GM12878 (cell line): ENCODE data around the gene SWI5. TPM values are rescaled to one million over a fixed set of nuclear protein-coding genes. Genes with fewer than 3 reads are reported as not detected.

Experiments used
- ATAC-seq: fragments of 200-7000 bp; cut with Tn5 transposase; 3 replicates; pipeline ENCODE4 v1.9.1; 2020; ENCODE audit warnings: mild to moderate bottlenecking, moderate library complexity
- BruUV-seq: library from RNA; stranded (reverse); fragments of 400-500 nt; replicated peaks from 2 replicates; lab custom pipeline; 2021; lab: Mats Ljungman, UMichigan
- CTCF ChIA-PET: fragments of 300-600 bp; sonication (Branson Sonifier 250); formaldehyde crosslinking; extraction: SDS; loops from one replicate; lab custom pipeline; 2021; ENCODE audit warnings: inconsistent platforms; lab: Yijun Ruan, JAX
- POLR2A ChIA-PET: fragments of 350-600 bp; formaldehyde crosslinking; extraction: SDS; loops from one replicate; lab custom pipeline; 2021; ENCODE audit warnings: inconsistent platforms; lab: Charles Lee
- RAD21 ChIA-PET: fragments of 300-600 bp; sonication (Branson Sonifier 250); formaldehyde crosslinking; loops from one replicate; lab custom pipeline; 2023; ENCODE audit warnings: antibody characterized with exemption; ENCODE audit not compliant: unreplicated experiment; lab: Charles Lee
- SMC1A ChIA-PET: fragments of 300-600 bp; sonication (Branson Sonifier 250); formaldehyde crosslinking; loops from one replicate; lab custom pipeline; 2023; ENCODE audit not compliant: unreplicated experiment, uncharacterized antibody; lab: Charles Lee
- DNase-seq: peaks from one replicate; pipeline ENCODE4 v3.0.0-alpha.2; 2011; ENCODE audit warnings: low read depth, low spot score
- FAIRE-seq: peaks from 3 replicates; lab custom pipeline; 2011; peaks lifted over from hg19 to GRCh38; lab: Jason Lieb, UNC
- H2AFZ ChIP-seq: 2 replicates; pipeline ENCODE4 v1.6.0; 2011; ENCODE audit warnings: low read depth, low read length, control low read depth; ENCODE audit not compliant: control insufficient read depth
- H3K27ac ChIP-seq: 2 replicates; pipeline ENCODE4 v1.5.1; 2011; ENCODE audit warnings: control low read depth; ENCODE audit not compliant: control insufficient read depth, insufficient read depth
- H3K27me3 ChIP-seq, 2 experiments: replicated peaks in 1 of 2; 2 replicates each; pipeline versions ENCODE4 v1.6.0 to v1.6.1; 2011; ENCODE audit warnings: low read length in 1 of 2; ENCODE audit not compliant: control insufficient read depth in 2 of 2, insufficient read depth in 2 of 2
- H3K36me3 ChIP-seq, 2 experiments: 2 replicates each; pipeline ENCODE4 v1.5.1; 2011; ENCODE audit warnings: low read length in 1 of 2; ENCODE audit not compliant: control insufficient read depth in 2 of 2, insufficient read depth in 2 of 2
- H3K4me1 ChIP-seq: 2 replicates; pipeline ENCODE4 v1.6.1; 2011; ENCODE audit warnings: mild to moderate bottlenecking, low read length, moderate library complexity, mixed read lengths; ENCODE audit not compliant: control insufficient read depth, insufficient read depth
- H3K4me2 ChIP-seq: 2 replicates; pipeline ENCODE4 v1.6.0; 2011; ENCODE audit warnings: control low read depth; ENCODE audit not compliant: control insufficient read depth, insufficient read depth
- H3K4me3 ChIP-seq: fragments of 200-600 bp; sonication (generic); 2 replicates; pipeline ENCODE4 v1.5.1; 2016
- H3K79me2 ChIP-seq: 2 replicates; pipeline ENCODE4 v1.6.0; 2011; ENCODE audit warnings: low read length; ENCODE audit not compliant: control insufficient read depth, insufficient read depth
- H3K9ac ChIP-seq: 2 replicates; pipeline ENCODE4 v1.8.0; 2011; ENCODE audit warnings: low read length, control low read depth, mixed read lengths; ENCODE audit not compliant: control insufficient read depth, insufficient read depth
- H3K9me3 ChIP-seq: replicated peaks from 3 replicates; pipeline ENCODE4 v1.5.1; 2011; ENCODE audit warnings: mild to moderate bottlenecking, low read length; ENCODE audit not compliant: control insufficient read depth, insufficient read depth
- H4K20me1 ChIP-seq: 2 replicates; pipeline ENCODE4 v1.6.0; 2011; ENCODE audit not compliant: control insufficient read depth, insufficient read depth
- BHLHE40 ChIP-seq, 2 experiments: fragments of 450-650 bp in 1 of 2; IDR thresholded peaks; 2 replicates each; pipeline ENCODE4 v1.6.1; 2011 to 2017; ENCODE audit warnings: low read depth in 2 of 2, borderline replicate concordance in 1 of 2, improper control_type of control experiment in 1 of 2, low read length in 1 of 2, mild to moderate bottlenecking in 1 of 2
- E4F1 ChIP-seq: fragments of 450-650 bp; IDR thresholded peaks from 2 replicates; pipeline ENCODE4 v1.6.1; 2018; ENCODE audit warnings: borderline replicate concordance, mild to moderate bottlenecking; ENCODE audit not compliant: partially characterized antibody
- IRF5 ChIP-seq: fragments of 450-650 bp; IDR thresholded peaks from 2 replicates; pipeline ENCODE4 v1.6.1; 2017; ENCODE audit warnings: borderline replicate concordance
- MTA2 ChIP-seq: fragments of 450-650 bp; IDR thresholded peaks from 2 replicates; pipeline ENCODE4 v1.6.1; 2016; ENCODE audit warnings: low read depth, mild to moderate bottlenecking, moderate library complexity
- STAT3 ChIP-seq: IDR thresholded peaks from 2 replicates; pipeline ENCODE4 v1.6.1; 2011; ENCODE audit warnings: low read depth, low read length, improper control_type of control experiment
- whole genome bisulfite sequencing: methylation state at CpG from one replicate; pipeline ENCODE4 v1.1.6; 2016; ENCODE audit warnings: low lambda C conversion rate; ENCODE audit not compliant: insufficient replicate concordance, insufficient coverage; ENCODE audit errors: missing lambda C conversion rate; 5-methylcytosine and 5-hydroxymethylcytosine counted together
- in situ Hi-C: fragments of 300-500 bp; cut with MboI; formaldehyde crosslinking; loops from 9 replicates; pipeline ENCODE4 v1.14.3; 2018; ENCODE audit warnings: mixed read lengths
- intact Hi-C: fragments of 100-400 bp; cut with micrococcal nuclease; formaldehyde crosslinking; loops from one replicate; pipeline ENCODE4 v1.14.2; 2022; ENCODE audit not compliant: unreplicated experiment
- polyA plus RNA-seq, 11 experiments: library from polyadenylated mRNA; depleted of rRNA in 4 of 11; unstranded in 6 of 11; stranded (reverse) in 5 of 11; fragments of >200 nt; fragmentation: Nextera tagmentation in 4 of 11; fragmentation: Illumina TruSeq in 1 of 11; extraction: Ambion mirVana in 4 of 11; extraction: Trizol in 1 of 11; gene quantifications; 1 replicate in 1 of 11; 2 replicates in 10 of 11; pipeline versions ENCODE4 v1.2.1 to v1.2.3, GENCODE V29; 2011 to 2016; ENCODE audit warnings: inconsistent platforms in 2 of 11, missing spikeins in 2 of 11, low read depth in 1 of 11
- total RNA-seq, 4 experiments: library from RNA; depleted of rRNA in 3 of 4; stranded (reverse); fragments of >200 nt in 3 of 4; fragmentation: Illumina TruSeq in 1 of 4; extraction: Trizol in 1 of 4; gene quantifications; 2 replicates each; pipeline versions ENCODE4 v1.2.1 to v1.2.3, GENCODE V29; 2013 to 2021

The SWI5 gene
- total and polyA plus RNA-seq, 10 of the 15 experiments (the other 5 are each of a cell fraction or from before 2014, with no cell fraction given), result 13.3 to 36.2 (median 18.1) TPM

GRCh38 chr9:128304971-128305288 is 28.9 kb downstream of the SWI5 start (continued):
- TF ChIP-seq IRF5, result no peak
- no peak for TF ChIP-seq BHLHE40 (IDR thresholded peaks at IDR 0.05; ENCODE audit: borderline replicate concordance in 1 of 2, low read depth in 2 of 2, low read length in 1 of 2)
- TF ChIP-seq, all 136 proteins: peak for 0

GRCh38 chr9:128309551-128309950 is 33.5 kb downstream of the SWI5 start:
- BruUV-seq, result no TSS peak
- no peak for TF ChIP-seq E4F1
- no peak for TF ChIP-seq STAT3
- no peak for TF ChIP-seq MTA2
- in situ Hi-C loops, result no loop called here
- ATAC-seq (no peak), FAIRE-seq (no peak), DNase-seq (no peak)
- no peak overlapping the region for H3K27ac ChIP-seq
- no peak overlapping the region for H2AFZ ChIP-seq
- ChIA-PET SMC1A (no interaction called here), RAD21 (no interaction called here), CTCF (interaction anchor here (1.1 to 1.9 kb wide), 2 partner anchors 14 to 53 kb away, joined by 3 to 9 read pairs; no protein-coding TSS in a partner anchor), POLR2A (no interaction called here)
- no peaks in the 10 kb centered on the region for H3K4me1 ChIP-seq
- no peak overlapping the region for H3K4me3 ChIP-seq
- H3K27me3 ChIP-seq, result no peaks in the 10 kb centered on the region
- intact Hi-C loops, result no loop called here
- H4K20me1 ChIP-seq, result no peaks in the 10 kb centered on the region
- H3K9me3 ChIP-seq, result no peaks in the 10 kb centered on the region
- H3K79me2 ChIP-seq, result no peaks in the 10 kb centered on the region
- H3K9ac ChIP-seq, result no peak overlapping the region
- no peak overlapping the region for H3K4me2 ChIP-seq
- WGBS, result 92% methylated on average over 16 of the region's 16 CpGs
- peaks cover 3 to 21% of the 10 kb centered on the region in 2 experiments; a peak in 3 of 4 replicates for H3K36me3 ChIP-seq
